SK-N-SH treated with all-trans-retinoic acid at 6 μM for 48 hours (cell line): ENCODE results near the gene PPP1R13B.

Source experiments
- ATAC-seq: fragments of 200-7000 bp; cut with Tn5 transposase; 3 replicates; pipeline ENCODE4 v1.9.1; 2020; ENCODE audit warnings: mild to moderate bottlenecking, moderate library complexity
- ARNTL ChIP-seq: fragments of 450-650 bp; formaldehyde crosslinking; IDR thresholded peaks from 2 replicates; pipeline ENCODE4 v1.5.0; 2020; ENCODE audit warnings: low read depth, mild to moderate bottlenecking, moderate library complexity, borderline replicate concordance
- CSDC2 ChIP-seq: fragments of 250-450 bp; sonication (Bioruptor Pico); IDR thresholded peaks from 2 replicates; pipeline ENCODE4 v1.5.0; 2020; ENCODE audit warnings: mild to moderate bottlenecking, moderate library complexity
- ESRRG ChIP-seq: fragments of 250-450 bp; sonication (Bioruptor Pico); IDR thresholded peaks from 2 replicates; pipeline ENCODE4 v1.6.1; 2021; ENCODE audit warnings: mild to moderate bottlenecking
- GLIS3 ChIP-seq: fragments of 250-450 bp; sonication (Bioruptor Pico); IDR thresholded peaks from 2 replicates; pipeline ENCODE4 v1.5.0; 2020; ENCODE audit warnings: mild to moderate bottlenecking, moderate library complexity
- ISL1 ChIP-seq: fragments of 250-450 bp; sonication (Bioruptor Pico); IDR thresholded peaks from 2 replicates; pipeline ENCODE4 v2.1.2; 2022; ENCODE audit warnings: mild to moderate bottlenecking, moderate library complexity
- OSR1 ChIP-seq: fragments of 250-450 bp; sonication (Bioruptor Pico); IDR thresholded peaks from 2 replicates; pipeline ENCODE4 v1.8.0; 2022; ENCODE audit warnings: moderate library complexity, mild to moderate bottlenecking, inconsistent platforms
- RARB ChIP-seq: fragments of 250-450 bp; sonication (Bioruptor Pico); IDR thresholded peaks from 2 replicates; pipeline ENCODE4 v1.8.0; 2021; ENCODE audit warnings: mild to moderate bottlenecking, moderate library complexity
- SNAI2 ChIP-seq: fragments of 250-450 bp; sonication (Bioruptor Pico); IDR thresholded peaks from 2 replicates; pipeline ENCODE4 v1.5.0; 2020; ENCODE audit warnings: mild to moderate bottlenecking, moderate library complexity
- TCF4 ChIP-seq: fragments of 250-450 bp; sonication (Bioruptor Pico); IDR thresholded peaks from 2 replicates; pipeline ENCODE4 v1.8.0; 2021; ENCODE audit warnings: mild to moderate bottlenecking, moderate library complexity, borderline replicate concordance
- TOX ChIP-seq: fragments of 250-450 bp; sonication (Bioruptor Pico); IDR thresholded peaks from 2 replicates; pipeline ENCODE4 v1.8.0; 2021; ENCODE audit warnings: mild to moderate bottlenecking, moderate library complexity, borderline replicate concordance
- ZC3H10 ChIP-seq: fragments of 250-450 bp; sonication (Bioruptor Pico); IDR thresholded peaks from 2 replicates; pipeline ENCODE4 v1.5.1; 2021; ENCODE audit warnings: mild to moderate bottlenecking, moderate library complexity
- ZFP3 ChIP-seq: fragments of 250-450 bp; sonication (Bioruptor Pico); IDR thresholded peaks from 2 replicates; pipeline ENCODE4 v1.5.0; 2020; ENCODE audit warnings: mild to moderate bottlenecking, moderate library complexity
- ZNF70 ChIP-seq: fragments of 450-650 bp; formaldehyde crosslinking; IDR thresholded peaks from 2 replicates; pipeline ENCODE4 v1.5.0; 2020; ENCODE audit warnings: mild to moderate bottlenecking, moderate library complexity
- ZNF8 ChIP-seq: fragments of 450-650 bp; formaldehyde crosslinking; IDR thresholded peaks from 2 replicates; pipeline ENCODE4 v1.5.0; 2020; ENCODE audit warnings: mild to moderate bottlenecking, moderate library complexity
- TF ChIP-seq, protein P1 (sequence below): fragments of 250-450 bp; sonication (Bioruptor Pico); IDR thresholded peaks from 2 replicates; pipeline ENCODE4 v1.5.1; 2020; ENCODE audit warnings: low read depth, mild to moderate bottlenecking, moderate library complexity
- TF ChIP-seq, protein P2 (sequence below): fragments of 250-450 bp; sonication (Bioruptor Pico); IDR thresholded peaks from 2 replicates; pipeline ENCODE4 v1.5.1; 2021; ENCODE audit warnings: mild to moderate bottlenecking, moderate library complexity
- TF ChIP-seq, protein P3 (sequence below): fragments of 250-450 bp; sonication (Bioruptor Pico); IDR thresholded peaks from 2 replicates; pipeline ENCODE4 v1.8.0; 2020; ENCODE audit warnings: mild to moderate bottlenecking, moderate library complexity, borderline replicate concordance

The PPP1R13B gene

DNA sequence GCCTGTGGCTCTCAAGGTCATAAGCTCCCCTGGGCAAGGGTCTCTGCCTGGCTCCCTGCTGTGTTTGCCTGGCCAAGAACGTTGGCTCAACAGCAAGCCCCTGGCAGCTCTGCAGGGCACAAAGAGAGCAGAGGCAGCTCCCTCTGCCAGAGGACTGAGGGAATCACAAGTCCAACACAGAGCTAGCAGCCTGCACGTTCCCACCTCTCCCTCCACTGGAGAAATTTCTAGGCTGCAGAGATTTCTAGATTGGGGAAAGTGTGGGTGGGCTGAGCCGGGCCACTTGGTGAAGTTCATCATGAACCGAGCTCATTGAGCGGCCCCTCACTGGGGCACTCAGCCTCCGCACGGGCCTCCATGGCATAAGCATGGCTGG lies 111.9 kb downstream of the PPP1R13B start:
- no peak for TF ChIP-seq ARNTL
- no peak for TF ChIP-seq TOX
- TF ChIP-seq ESRRG (CRISPR knock-in tag) = no peak
- TF ChIP-seq TCF4 = no peak
- no peak for TF ChIP-seq ZNF8 (CRISPR knock-in tag)
- no peak for TF ChIP-seq ISL1
- no peak for TF ChIP-seq ZC3H10 (CRISPR knock-in tag)
- no peak for TF ChIP-seq SNAI2 (CRISPR knock-in tag)
- TF ChIP-seq, protein P1, sequence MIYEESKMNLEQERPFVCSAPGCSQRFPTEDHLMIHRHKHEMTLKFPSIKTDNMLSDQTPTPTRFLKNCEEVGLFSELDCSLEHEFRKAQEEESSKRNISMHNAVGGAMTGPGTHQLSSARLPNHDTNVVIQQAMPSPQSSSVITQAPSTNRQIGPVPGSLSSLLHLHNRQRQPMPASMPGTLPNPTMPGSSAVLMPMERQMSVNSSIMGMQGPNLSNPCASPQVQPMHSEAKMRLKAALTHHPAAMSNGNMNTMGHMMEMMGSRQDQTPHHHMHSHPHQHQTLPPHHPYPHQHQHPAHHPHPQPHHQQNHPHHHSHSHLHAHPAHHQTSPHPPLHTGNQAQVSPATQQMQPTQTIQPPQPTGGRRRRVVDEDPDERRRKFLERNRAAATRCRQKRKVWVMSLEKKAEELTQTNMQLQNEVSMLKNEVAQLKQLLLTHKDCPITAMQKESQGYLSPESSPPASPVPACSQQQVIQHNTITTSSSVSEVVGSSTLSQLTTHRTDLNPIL = no peak
- no peak for TF ChIP-seq CSDC2 (CRISPR knock-in tag)
- no peak for ATAC-seq

DNA sequence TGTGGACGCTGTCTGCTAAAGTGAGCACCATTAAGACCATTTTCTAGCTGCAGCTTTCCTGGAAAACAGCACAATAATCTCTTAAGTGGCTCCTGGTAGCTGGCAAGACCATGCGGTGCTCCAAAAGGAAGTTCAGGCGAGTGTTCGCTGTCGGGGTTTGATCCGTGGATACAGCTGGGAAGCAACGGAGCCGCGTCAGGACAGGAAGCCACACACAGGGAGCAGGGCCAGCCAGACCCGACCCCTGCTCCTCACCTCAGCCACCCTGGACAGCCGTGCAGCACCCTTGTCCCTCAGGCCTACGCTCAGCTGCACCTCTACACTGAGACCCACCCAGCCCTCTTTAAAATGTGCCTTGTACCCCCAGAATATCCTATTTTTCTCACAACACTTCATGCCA lies 112.4 kb downstream of the PPP1R13B start:
- ATAC-seq = no peak
- TF ChIP-seq ZFP3 (CRISPR knock-in tag) = no peak
- TF ChIP-seq GLIS3 = no peak
- no peak for TF ChIP-seq ZNF70 (CRISPR knock-in tag)
- TF ChIP-seq ARNTL = no peak
- no peak for TF ChIP-seq ISL1
- TF ChIP-seq OSR1 = no peak
- TF ChIP-seq, all 23 proteins: peak for 0

DNA sequence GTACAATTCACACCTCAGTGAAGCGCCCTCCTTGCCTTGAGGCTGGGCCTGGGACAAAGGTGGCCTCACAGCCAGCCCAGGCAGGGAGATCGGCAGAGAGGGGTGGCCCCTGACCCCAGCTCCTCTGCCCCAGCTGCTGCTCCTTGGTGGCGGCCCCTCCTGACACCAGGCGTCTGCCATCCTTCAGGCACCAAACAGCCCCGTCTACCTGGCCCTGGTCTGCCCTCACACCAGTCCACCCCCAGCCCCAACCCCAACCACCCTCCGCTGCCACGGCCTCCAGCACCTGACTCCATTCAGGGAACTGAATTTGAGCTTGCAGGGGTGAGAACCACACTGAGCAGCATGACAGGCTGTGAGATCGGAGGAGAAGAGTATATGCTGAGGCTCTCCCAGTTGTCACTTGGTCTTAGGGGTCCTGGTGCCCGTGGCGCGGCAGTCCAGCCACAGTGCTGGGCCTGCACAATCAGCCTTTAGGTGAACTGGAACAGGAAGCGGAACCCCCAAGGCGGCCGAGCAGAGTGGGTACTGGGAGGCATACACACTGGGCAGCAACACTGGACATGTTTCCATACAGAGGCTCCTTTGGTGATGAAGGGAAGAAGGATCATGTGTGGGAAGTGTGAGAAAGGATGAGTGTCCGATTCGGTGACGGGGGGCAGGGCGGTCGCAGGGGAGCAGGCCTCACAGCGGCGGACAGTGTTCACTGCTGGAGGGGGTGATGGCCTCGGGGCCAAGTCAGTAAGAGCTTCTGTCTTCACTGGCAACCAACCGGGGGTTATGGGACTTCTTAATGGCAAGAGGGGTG lies 113.1 kb downstream of the PPP1R13B start:
- TF ChIP-seq SNAI2 (CRISPR knock-in tag) (no peak), OSR1 (no peak), TCF4 (no peak), ZNF8 (CRISPR knock-in tag) (no peak), RARB (CRISPR knock-in tag) (no peak)
- TF ChIP-seq, protein P2, sequence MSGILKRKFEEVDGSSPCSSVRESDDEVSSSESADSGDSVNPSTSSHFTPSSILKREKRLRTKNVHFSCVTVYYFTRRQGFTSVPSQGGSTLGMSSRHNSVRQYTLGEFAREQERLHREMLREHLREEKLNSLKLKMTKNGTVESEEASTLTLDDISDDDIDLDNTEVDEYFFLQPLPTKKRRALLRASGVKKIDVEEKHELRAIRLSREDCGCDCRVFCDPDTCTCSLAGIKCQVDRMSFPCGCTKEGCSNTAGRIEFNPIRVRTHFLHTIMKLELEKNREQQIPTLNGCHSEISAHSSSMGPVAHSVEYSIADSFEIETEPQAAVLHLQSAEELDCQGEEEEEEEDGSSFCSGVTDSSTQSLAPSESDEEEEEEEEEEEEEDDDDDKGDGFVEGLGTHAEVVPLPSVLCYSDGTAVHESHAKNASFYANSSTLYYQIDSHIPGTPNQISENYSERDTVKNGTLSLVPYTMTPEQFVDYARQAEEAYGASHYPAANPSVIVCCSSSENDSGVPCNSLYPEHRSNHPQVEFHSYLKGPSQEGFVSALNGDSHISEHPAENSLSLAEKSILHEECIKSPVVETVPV (CRISPR knock-in tag) = no peak
- TF ChIP-seq, protein P1 = no peak
- no peak for ATAC-seq

DNA sequence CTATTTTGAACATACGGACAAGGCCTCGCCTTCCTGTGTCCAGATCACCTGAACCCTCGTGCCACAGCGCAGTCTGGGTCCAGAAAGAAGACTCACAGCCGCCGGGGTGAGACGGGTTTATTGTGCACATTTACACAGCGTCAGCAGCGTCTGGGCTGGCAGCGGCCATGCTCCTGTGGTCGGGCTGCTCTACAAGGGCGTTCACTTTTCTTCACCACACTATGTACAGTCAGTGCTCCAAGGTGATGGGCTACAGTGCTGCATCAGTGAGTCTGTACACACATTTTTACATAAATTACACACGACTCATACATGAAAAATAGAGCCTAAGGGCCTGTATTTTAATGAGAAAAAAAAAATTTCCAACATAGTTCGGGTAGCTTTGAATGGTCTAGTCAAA lies 113.7 kb downstream of the PPP1R13B start:
- no peak for TF ChIP-seq ZNF70 (CRISPR knock-in tag)
- TF ChIP-seq, protein P2 (CRISPR knock-in tag) = no peak
- TF ChIP-seq CSDC2 (CRISPR knock-in tag) = no peak
- TF ChIP-seq RARB (CRISPR knock-in tag) = no peak
- ATAC-seq = no peak

DNA sequence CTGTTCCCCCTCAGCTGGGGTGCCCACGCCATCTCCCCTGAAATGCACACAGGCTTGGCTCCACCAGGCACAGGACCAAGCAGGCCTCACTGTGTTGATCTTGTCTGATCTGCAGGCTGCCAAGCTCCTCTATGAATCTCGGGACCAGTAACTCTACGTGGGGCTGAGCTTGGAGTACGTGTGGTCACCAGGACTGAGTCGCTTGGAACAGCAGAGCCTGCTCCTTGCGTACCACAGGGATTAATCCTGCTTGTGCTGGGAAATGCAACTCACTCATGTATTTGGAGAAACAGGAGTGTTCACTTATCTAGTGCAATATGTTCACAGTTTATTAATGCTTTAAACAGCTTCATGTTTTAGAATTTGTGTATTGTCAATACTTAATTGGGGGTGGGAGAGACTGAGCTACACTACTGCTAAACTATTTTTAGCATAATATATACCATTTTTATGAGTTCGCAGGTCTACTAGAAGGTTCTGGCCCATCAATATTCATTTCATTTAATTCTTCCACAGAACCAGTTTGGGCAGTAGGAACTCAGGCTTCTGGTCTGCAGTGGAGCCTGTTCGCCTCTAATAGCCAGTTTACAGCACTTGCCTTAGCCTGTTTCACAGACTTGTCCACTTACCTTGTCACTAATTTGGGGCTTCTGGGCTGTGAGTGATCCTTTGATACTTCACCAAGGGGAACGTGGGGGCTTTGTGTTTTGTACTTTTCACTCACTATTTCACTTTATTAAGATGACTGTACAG lies 114.3 kb downstream of the PPP1R13B start:
- TF ChIP-seq RARB (CRISPR knock-in tag) = no peak
- TF ChIP-seq, protein P3, sequence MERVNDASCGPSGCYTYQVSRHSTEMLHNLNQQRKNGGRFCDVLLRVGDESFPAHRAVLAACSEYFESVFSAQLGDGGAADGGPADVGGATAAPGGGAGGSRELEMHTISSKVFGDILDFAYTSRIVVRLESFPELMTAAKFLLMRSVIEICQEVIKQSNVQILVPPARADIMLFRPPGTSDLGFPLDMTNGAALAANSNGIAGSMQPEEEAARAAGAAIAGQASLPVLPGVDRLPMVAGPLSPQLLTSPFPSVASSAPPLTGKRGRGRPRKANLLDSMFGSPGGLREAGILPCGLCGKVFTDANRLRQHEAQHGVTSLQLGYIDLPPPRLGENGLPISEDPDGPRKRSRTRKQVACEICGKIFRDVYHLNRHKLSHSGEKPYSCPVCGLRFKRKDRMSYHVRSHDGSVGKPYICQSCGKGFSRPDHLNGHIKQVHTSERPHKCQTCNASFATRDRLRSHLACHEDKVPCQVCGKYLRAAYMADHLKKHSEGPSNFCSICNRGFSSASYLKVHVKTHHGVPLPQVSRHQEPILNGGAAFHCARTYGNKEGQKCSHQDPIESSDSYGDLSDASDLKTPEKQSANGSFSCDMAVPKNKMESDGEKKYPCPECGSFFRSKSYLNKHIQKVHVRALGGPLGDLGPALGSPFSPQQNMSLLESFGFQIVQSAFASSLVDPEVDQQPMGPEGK = no peak
- ATAC-seq = no peak
